Activated B cell treated with CpG ODN at 0.5 μM for 24 hours (primary cell): ENCODE data around the gene THBS1. TPM values are rescaled to one million over a fixed set of nuclear protein-coding genes. Genes with fewer than 3 reads are reported as not detected.

ENCODE experiments used
- ATAC-seq: fragments of 200-7000 bp; cut with Tn5 transposase; one replicate; pipeline ENCODE4 v1.10.0; 2021; ENCODE audit warnings: low read depth, mild to moderate bottlenecking, moderate library complexity
- CTCF ChIA-PET: fragments of 350-600 bp; sonication (Branson Sonifier 250); formaldehyde crosslinking; loops from one replicate; lab custom pipeline; 2021; ENCODE audit warnings: antibody characterized with exemption; lab: Charles Lee
- POLR2A ChIA-PET: fragments of 350-600 bp; sonication (Branson Sonifier 250); formaldehyde crosslinking; loops from one replicate; lab custom pipeline; 2021; ENCODE audit warnings: antibody characterized with exemption; lab: Charles Lee
- DNase-seq: peaks from one replicate; pipeline ENCODE4 v3.0.0; 2022
- H3K27ac Mint-ChIP-seq: one replicate; pipeline ENCODE4 v1.8.0; 2020; ENCODE audit warnings: mixed read lengths
- H3K27me3 Mint-ChIP-seq: one replicate; pipeline ENCODE4 v1.8.0; 2021; ENCODE audit warnings: mixed read lengths
- H3K36me3 Mint-ChIP-seq: one replicate; pipeline ENCODE4 v1.8.0; 2021; ENCODE audit warnings: low read depth, mixed read lengths
- H3K4me1 Mint-ChIP-seq: one replicate; pipeline ENCODE4 v1.8.0; 2021; ENCODE audit warnings: mixed read lengths
- H3K4me3 Mint-ChIP-seq: one replicate; pipeline ENCODE4 v1.8.0; 2020; ENCODE audit warnings: mild to moderate bottlenecking, mixed read lengths
- H3K9me3 Mint-ChIP-seq: one replicate; pipeline ENCODE4 v1.8.0; 2020; ENCODE audit warnings: mixed read lengths
- intact Hi-C: fragments of 100-400 bp; cut with micrococcal nuclease; formaldehyde crosslinking; loops from one replicate; pipeline ENCODE4 v1.15.1; 2024
- total RNA-seq: library from RNA; stranded (reverse); gene quantifications from 2 replicates; pipeline ENCODE4 v1.2.3, GENCODE V29; 2022
- TF ChIP-seq, protein P1 (sequence below): fragments of 200-600 bp; IDR thresholded peaks from one replicate; pipeline ENCODE4 v1.8.0; 2022; ENCODE audit warnings: antibody characterized with exemption, mild to moderate bottlenecking

The THBS1 gene
- total RNA-seq, 1 donor from 2014 or later = 1.7 TPM

DNA sequence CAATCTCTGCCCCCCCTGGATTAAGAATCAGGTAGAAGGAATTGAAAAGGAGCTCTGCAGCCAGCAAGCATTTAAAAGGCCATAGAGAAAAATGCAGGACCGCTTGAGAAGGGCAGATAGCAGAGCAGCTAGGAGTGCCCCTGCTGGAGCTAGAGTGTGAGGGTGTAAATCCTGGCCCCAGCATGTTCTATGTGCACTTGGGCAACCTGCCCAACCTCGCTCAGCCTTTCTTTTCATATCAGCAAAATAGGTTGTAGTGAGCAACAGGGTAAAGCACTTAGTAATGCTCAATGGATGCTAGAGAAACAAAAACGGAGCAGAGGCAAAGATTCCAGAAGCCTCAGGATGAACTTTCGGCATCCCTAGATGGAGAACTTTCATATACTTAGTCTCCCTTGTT lies 25.0 kb upstream of the THBS1 start:
- TF ChIP-seq, protein P1, sequence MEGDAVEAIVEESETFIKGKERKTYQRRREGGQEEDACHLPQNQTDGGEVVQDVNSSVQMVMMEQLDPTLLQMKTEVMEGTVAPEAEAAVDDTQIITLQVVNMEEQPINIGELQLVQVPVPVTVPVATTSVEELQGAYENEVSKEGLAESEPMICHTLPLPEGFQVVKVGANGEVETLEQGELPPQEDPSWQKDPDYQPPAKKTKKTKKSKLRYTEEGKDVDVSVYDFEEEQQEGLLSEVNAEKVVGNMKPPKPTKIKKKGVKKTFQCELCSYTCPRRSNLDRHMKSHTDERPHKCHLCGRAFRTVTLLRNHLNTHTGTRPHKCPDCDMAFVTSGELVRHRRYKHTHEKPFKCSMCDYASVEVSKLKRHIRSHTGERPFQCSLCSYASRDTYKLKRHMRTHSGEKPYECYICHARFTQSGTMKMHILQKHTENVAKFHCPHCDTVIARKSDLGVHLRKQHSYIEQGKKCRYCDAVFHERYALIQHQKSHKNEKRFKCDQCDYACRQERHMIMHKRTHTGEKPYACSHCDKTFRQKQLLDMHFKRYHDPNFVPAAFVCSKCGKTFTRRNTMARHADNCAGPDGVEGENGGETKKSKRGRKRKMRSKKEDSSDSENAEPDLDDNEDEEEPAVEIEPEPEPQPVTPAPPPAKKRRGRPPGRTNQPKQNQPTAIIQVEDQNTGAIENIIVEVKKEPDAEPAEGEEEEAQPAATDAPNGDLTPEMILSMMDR = no peak
- H3K36me3 Mint-ChIP-seq = no peaks in the 10 kb centered on the region
- H3K4me1 Mint-ChIP-seq = no peaks in the 10 kb centered on the region
- CTCF ChIA-PET = no interaction called here
- ATAC-seq (no peak), DNase-seq (no peak)
- POLR2A ChIA-PET = no interaction called here
- H3K4me3 Mint-ChIP-seq = no peak overlapping the region
- H3K9me3 Mint-ChIP-seq = no peaks in the 10 kb centered on the region
- no peak overlapping the region for H3K27ac Mint-ChIP-seq
- intact Hi-C loops = no loop called here
- H3K27me3 Mint-ChIP-seq = peaks cover 7% of the 10 kb centered on the region

DNA sequence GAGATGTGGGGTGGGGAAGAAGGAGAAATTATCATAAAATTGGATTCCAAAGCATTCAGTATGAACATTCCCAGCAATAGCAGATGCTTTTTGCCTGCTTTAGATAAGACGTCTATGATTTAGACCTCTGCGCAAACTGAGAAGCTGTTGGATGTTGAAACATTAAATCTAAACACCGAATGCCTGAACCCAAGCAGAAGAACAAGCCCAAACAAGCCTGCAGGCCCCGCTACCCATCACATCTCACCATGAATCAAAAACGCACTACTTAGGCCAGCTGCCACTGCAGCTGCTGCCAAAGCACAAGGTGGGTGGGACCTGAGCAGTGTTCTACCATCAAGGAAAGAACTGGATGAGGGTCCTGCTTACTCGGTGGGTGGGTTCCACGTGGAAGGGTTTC lies 24.4 kb upstream of the THBS1 start:
- intact Hi-C loops = no loop called here

DNA sequence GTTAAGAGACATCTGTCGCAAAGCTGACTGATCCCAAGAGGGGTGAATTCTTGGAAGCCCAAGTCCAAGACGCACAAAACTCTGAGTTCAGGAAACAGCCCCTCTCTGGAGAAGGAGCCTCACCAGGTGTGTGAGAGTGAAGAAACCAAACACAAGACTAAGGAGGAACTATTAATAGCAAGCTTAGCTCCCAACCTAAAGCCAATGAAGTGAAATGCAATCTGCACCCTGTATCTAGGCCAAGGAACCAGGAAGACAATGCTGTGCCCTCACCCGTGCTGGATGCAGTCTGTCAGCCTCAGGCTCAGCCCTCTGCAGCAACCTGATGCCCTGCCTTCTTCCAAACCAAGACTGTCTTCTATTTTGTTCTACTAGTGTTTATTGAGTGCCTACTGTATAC lies 22.5 kb upstream of the THBS1 start:
- ATAC-seq = no peak
- TF ChIP-seq, protein P1 = no peak
- Mint-ChIP-seq H3K27ac (no peak overlapping the region), H3K36me3 (no peaks in the 10 kb centered on the region), H3K4me3 (no peak overlapping the region), H3K4me1 (no peaks in the 10 kb centered on the region), H3K27me3 (peaks cover 5% of the 10 kb centered on the region), H3K9me3 (no peaks in the 10 kb centered on the region)
- no peak for DNase-seq
- POLR2A ChIA-PET = no interaction called here
- CTCF ChIA-PET = no interaction called here
- intact Hi-C loops = no loop called here

More for the DNA sequence above, 24.4 kb upstream of the THBS1 start:
- no peak for ATAC-seq
- Mint-ChIP-seq H3K4me3 (no peak overlapping the region), H3K9me3 (no peaks in the 10 kb centered on the region), H3K27me3 (peaks cover 7% of the 10 kb centered on the region), H3K27ac (no peak overlapping the region), H3K36me3 (no peaks in the 10 kb centered on the region), H3K4me1 (no peaks in the 10 kb centered on the region)
- TF ChIP-seq, protein P1 = no peak
- ChIA-PET POLR2A (no interaction called here), CTCF (no interaction called here)
- DNase-seq = no peak

DNA sequence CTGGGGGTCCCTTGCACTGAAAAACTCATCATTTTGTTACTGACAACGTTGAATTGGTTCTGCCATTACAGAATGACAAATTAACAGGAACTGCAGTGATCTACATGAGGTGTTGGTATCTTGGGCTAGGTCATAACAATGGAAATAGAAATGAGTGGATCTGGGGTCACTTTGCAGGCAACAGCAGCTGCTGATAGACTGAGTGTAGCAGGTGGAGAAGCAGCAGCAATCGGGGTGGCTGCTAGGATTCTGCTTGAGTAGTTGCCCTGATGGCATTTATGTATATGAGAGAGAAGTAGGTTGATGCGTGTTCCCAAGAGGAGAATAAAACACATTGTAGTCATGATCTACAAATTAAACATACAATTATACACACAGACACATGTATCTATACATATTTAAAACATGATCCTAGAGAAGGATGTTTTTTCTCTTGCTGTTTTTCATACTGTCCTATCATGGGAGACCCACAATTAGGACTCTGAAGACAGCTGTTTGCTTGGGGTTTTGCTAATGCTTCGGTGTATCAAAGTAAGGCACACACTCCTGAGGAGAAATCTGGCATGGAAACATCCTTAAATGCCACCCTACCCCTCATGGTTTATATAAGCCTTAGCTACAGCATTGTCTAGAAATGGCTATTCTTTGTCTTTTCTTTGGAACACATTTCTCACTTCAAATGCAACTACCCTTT lies 15.8 kb upstream of the THBS1 start:
- ChIA-PET CTCF (no interaction called here), POLR2A (no interaction called here)
- Mint-ChIP-seq H3K27ac (no peak overlapping the region), H3K4me1 (no peaks in the 10 kb centered on the region), H3K9me3 (no peaks in the 10 kb centered on the region), H3K4me3 (no peak overlapping the region), H3K27me3 (no peaks in the 10 kb centered on the region), H3K36me3 (no peaks in the 10 kb centered on the region)
- ATAC-seq (no peak), DNase-seq (no peak)
- TF ChIP-seq, protein P1 = no peak
- intact Hi-C loops = no loop called here

- no peak overlapping the region for H3K27ac Mint-ChIP-seq
- no peak overlapping the region for H3K4me3 Mint-ChIP-seq
- H3K27me3 Mint-ChIP-seq = no peaks in the 10 kb centered on the region
- H3K4me1 Mint-ChIP-seq = no peaks in the 10 kb centered on the region
- intact Hi-C loops = no loop called here
- no peak for DNase-seq
- H3K9me3 Mint-ChIP-seq = no peaks in the 10 kb centered on the region
- ChIA-PET POLR2A (no interaction called here), CTCF (no interaction called here)
- ATAC-seq = no peak
- TF ChIP-seq, protein P1 = no peak
- H3K36me3 Mint-ChIP-seq = no peaks in the 10 kb centered on the region
These were observed 15.0 kb upstream of the THBS1 start for GRCh38 chr15:39565851-39566250.
